Body of pancreas (tissue), 4 donors: ENCODE data around the gene SERPINB7. TPM values are rescaled to one million over a fixed set of nuclear protein-coding genes. Genes with fewer than 3 reads are reported as not detected.

ENCODE experiments used
- ATAC-seq: fragments of 150-250 bp; one replicate; pipeline ENCODE4 v1.9.1; 2016
- DNase-seq, 4 donors: peaks; one replicate each; pipeline ENCODE4 v3.0.0-alpha.2; 2019
- H3K27ac ChIP-seq, 4 donors: fragments of 200-600 bp; sonication (generic); 1 replicate in 3 of 4; 2 replicates in 1 of 4; pipeline versions ENCODE4 v1.5.1 to v1.6.1; 2016 to 2019; ENCODE audit warnings: mild to moderate bottlenecking in 1 of 4, mixed read lengths in 1 of 4, moderate library complexity in 1 of 4
- H3K27me3 ChIP-seq, 2 donors: fragments of 200-600 bp; sonication (generic); one replicate each; pipeline ENCODE4 v1.6.0; 2016; ENCODE audit warnings: mild to moderate bottlenecking in 1 of 2
- H3K36me3 ChIP-seq, 2 donors: fragments of 200-600 bp; sonication (generic); replicated peaks in 1 of 2; 2 replicates each; pipeline ENCODE4 v1.5.1; 2016; ENCODE audit warnings: low read depth in 2 of 2; ENCODE audit not compliant: insufficient read depth in 1 of 2
- H3K4me1 ChIP-seq: fragments of 200-600 bp; sonication (generic); one replicate; pipeline ENCODE4 v1.6.0; 2016
- H3K4me3 ChIP-seq, 2 donors: fragments of 200-600 bp; sonication (generic); 1 replicate in 1 of 2; 2 replicates in 1 of 2; pipeline ENCODE4 v1.5.1; 2016 to 2019
- H3K9me3 ChIP-seq, 3 donors: fragments of 200-600 bp; sonication (generic); 1 replicate in 2 of 3; 2 replicates in 1 of 3; pipeline ENCODE4 v1.5.1; 2016
- POLR2A ChIP-seq, 3 donors: fragments of 450-650 bp; IDR thresholded peaks; one replicate each; pipeline ENCODE4 v1.6.1; 2016; ENCODE audit warnings: antibody characterized with exemption in 3 of 3, mild to moderate bottlenecking in 2 of 3
- WGBS, 2 donors: methylation state at CpG; one replicate each; pipeline ENCODE4 v1.1.5; 2017; 5-methylcytosine and 5-hydroxymethylcytosine counted together
- intact Hi-C: fragments of 100-400 bp; cut with DNase I; formaldehyde crosslinking; loops from one replicate; pipeline ENCODE4 v1.15.1; 2023
- total RNA-seq, 2 donors: library from RNA; depleted of rRNA; stranded (reverse); fragments of >200 nt; gene quantifications; one replicate each; pipeline ENCODE4 v1.1.0, GENCODE V29; 2016
- TF ChIP-seq, protein P1 (sequence below), 7 experiments: fragments of 450-650 bp in 4 of 7; fragments of 200-600 bp in 3 of 7; sonication (generic) in 3 of 7; IDR thresholded peaks; one replicate each; pipeline ENCODE4 v1.5.1; 2016 to 2019; ENCODE audit warnings: antibody characterized with exemption in 7 of 7

The SERPINB7 gene
- total RNA-seq, 2 donors from 2014 or later, result not detected

DNA sequence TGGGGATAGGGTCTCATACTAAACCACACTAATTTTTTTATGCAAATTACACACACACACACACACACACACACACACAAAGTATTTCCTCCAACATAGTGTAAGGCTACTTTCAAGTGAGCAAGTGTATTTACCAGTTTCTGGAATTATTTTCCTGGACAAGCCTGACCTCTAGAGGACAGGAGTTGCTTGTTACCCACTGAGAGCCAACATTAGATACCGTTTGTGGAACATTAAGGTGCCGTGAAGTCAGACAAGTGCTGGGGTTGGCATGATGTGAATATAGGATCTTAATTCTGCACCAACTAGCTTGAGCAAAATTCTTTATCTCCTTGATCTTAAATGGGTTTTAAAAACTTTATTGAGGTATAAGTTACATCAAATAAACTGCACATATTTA, 72.9 kb downstream of the SERPINB7 start:
- H3K36me3 ChIP-seq, result no peaks in the 10 kb centered on the region
- intact Hi-C loops, result no loop called here
- DNase-seq, result peak in 2 of 4 donors; percentile 15 to 33
- H3K4me1 ChIP-seq, result no peaks in the 10 kb centered on the region
- TF ChIP-seq, protein P1, sequence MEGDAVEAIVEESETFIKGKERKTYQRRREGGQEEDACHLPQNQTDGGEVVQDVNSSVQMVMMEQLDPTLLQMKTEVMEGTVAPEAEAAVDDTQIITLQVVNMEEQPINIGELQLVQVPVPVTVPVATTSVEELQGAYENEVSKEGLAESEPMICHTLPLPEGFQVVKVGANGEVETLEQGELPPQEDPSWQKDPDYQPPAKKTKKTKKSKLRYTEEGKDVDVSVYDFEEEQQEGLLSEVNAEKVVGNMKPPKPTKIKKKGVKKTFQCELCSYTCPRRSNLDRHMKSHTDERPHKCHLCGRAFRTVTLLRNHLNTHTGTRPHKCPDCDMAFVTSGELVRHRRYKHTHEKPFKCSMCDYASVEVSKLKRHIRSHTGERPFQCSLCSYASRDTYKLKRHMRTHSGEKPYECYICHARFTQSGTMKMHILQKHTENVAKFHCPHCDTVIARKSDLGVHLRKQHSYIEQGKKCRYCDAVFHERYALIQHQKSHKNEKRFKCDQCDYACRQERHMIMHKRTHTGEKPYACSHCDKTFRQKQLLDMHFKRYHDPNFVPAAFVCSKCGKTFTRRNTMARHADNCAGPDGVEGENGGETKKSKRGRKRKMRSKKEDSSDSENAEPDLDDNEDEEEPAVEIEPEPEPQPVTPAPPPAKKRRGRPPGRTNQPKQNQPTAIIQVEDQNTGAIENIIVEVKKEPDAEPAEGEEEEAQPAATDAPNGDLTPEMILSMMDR (IDR thresholded peaks at IDR 0.05), result peak in 6 of 7 experiments; percentile 49 to 68 (median 65)
- TF ChIP-seq POLR2A (IDR thresholded peaks at IDR 0.05), result no peak
- ATAC-seq, result peak; percentile 83
- H3K27me3 ChIP-seq, result peaks cover 0 to 3% of the 10 kb centered on the region in 2 donors
- WGBS, 2 donors, result 0% methylated on average over 2 of the region's 2 CpGs
- H3K27ac ChIP-seq, result no peak overlapping the region
- H3K9me3 ChIP-seq, result no peaks in the 10 kb centered on the region
- no peak overlapping the region for H3K4me3 ChIP-seq

DNA sequence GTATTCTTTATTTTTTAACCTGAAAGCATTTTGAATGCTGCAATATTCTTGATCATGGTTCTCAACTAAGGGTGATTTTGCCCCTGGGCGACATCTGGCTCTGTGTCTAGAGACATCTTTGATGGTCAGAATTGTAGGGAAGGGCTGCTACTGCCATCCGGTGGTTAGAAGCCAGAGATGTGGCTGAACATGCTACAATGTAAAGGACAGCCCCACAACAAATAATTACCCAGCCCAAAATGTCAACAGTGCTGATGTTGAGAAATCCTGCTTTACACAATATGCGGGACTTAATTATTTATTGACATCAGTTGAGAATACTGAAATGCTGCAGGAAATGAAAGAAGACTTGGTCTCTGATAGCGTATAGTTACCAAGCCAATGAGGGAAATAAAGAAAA, 74.8 kb downstream of the SERPINB7 start:
- no peak for TF ChIP-seq POLR2A (IDR thresholded peaks at IDR 0.05)
- TF ChIP-seq, protein P1 (IDR thresholded peaks at IDR 0.05), result peak in 1 of 7 experiments; percentile 7

DNA sequence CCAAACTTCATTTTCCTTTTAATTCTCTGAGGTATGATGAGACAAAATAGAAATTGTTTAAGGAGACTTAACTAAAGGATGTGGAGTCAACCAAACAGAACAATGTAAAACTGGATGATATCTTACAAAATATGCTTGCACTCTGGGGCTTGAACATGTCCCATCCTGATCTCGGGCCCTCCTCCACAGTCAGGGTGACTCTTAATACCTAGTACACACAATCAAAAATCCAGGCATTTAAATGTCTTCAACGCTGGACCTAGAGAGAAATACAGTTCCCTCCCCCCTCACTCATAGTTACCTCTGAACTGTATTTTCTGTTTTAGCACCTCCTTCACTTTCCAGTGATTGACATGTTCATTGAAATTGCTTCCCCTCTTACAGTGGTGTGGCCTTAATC, 75.4 kb downstream of the SERPINB7 start:
- Histone ChIP-seq H3K27me3 (no peaks in the 10 kb centered on the region), H3K36me3 (no peaks in the 10 kb centered on the region), H3K4me3 (no peak overlapping the region), H3K27ac (no peak overlapping the region), H3K4me1 (no peaks in the 10 kb centered on the region), H3K9me3 (no peaks in the 10 kb centered on the region)
- no peak for ATAC-seq
- intact Hi-C loops, result loop anchor here (10.0 kb wide), 1 partner anchor 336 kb away; no protein-coding TSS in a partner anchor
- 60 to 63% methylated on average over 2 of the region's 2 CpGs for WGBS, 2 donors
- no peak for DNase-seq
- no peak for TF ChIP-seq POLR2A (IDR thresholded peaks at IDR 0.05)
- TF ChIP-seq, protein P1 (IDR thresholded peaks at IDR 0.05), result no peak

More for the DNA sequence above, 74.8 kb downstream of the SERPINB7 start:
- no peak overlapping the region for H3K27ac ChIP-seq
- no peak overlapping the region for H3K4me3 ChIP-seq
- no peak for DNase-seq
- no peaks in the 10 kb centered on the region for H3K4me1 ChIP-seq
- WGBS, 2 donors, result 28 to 33% methylated on average over 4 of the region's 4 CpGs
- H3K36me3 ChIP-seq, result no peaks in the 10 kb centered on the region
- H3K9me3 ChIP-seq, result no peaks in the 10 kb centered on the region
- H3K27me3 ChIP-seq, result no peaks in the 10 kb centered on the region
- intact Hi-C loops, result loop anchor here (10.0 kb wide), 1 partner anchor 335 kb away; no protein-coding TSS in a partner anchor
- ATAC-seq, result no peak

Other genes starting within 250 kb of the SERPINB7 start
- not detected for gene SERPINB12, start 233.0 kb upstream of the SERPINB7 start, total RNA-seq
- not detected for gene SERPINB13, start 188.1 kb upstream of the SERPINB7 start, total RNA-seq
- not detected for gene SERPINB4, start 131.2 kb upstream of the SERPINB7 start, total RNA-seq
- gene SERPINB3, start 113.5 kb upstream of the SERPINB7 start, total RNA-seq, result not detected
- not detected for gene SERPINB11, start 72.5 kb upstream of the SERPINB7 start, total RNA-seq
- gene SERPINB2, start 112.3 kb downstream of the SERPINB7 start, total RNA-seq, result 1 to 10 TPM in 1 of 2 donors, not detected in 1; 1.6 TPM
- not detected for gene SERPINB10, start 132.5 kb downstream of the SERPINB7 start, total RNA-seq
- gene HMSD, start 173.9 kb downstream of the SERPINB7 start, total RNA-seq, result not detected
- gene SERPINB8, start 194.7 kb downstream of the SERPINB7 start, total RNA-seq, result 10 to 100 TPM in 1 of 2 donors, 1 to 10 TPM in 1; 2.9 to 13.5 TPM